DOHH2 (cell line): ENCODE results near the gene NME1.

Experiments
- EZH2phosphoT487 ChIP-seq: fragments of 200-600 bp; sonication (generic); IDR thresholded peaks from 2 replicates; pipeline ENCODE4 v1.6.1; 2017; ENCODE audit warnings: borderline replicate concordance, mild to moderate bottlenecking, antibody characterized with exemption, low read length, moderate library complexity, mixed read lengths
- TF ChIP-seq, protein P1 (sequence below): fragments of 200-600 bp; sonication (generic); IDR thresholded peaks from one replicate; pipeline ENCODE4 v1.5.1; 2014; ENCODE audit warnings: antibody characterized with exemption, mild to moderate bottlenecking, low read depth, low read length; ENCODE audit not compliant: poor library complexity, severe bottlenecking

DNA sequence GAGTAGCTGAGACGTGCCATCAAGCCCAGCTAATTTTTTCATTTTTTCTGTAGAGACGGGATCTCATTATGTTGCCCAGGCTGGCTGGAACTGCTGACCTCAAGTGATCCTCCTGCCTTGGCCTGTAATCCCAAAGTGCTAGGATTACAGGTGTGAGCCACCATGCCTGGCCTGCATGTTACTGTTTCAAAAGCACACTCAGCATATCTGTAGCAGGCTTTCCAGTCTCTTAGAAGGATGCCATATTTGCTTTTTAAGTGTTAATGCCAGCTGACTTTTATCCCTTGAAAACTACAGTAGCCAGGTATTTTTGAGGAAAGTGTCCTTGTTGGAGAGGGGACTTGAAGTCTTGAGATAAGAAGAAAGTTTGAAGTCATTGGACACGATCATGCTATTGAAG, 17.4 kb upstream of the NME1 start:
- TF ChIP-seq, protein P1, sequence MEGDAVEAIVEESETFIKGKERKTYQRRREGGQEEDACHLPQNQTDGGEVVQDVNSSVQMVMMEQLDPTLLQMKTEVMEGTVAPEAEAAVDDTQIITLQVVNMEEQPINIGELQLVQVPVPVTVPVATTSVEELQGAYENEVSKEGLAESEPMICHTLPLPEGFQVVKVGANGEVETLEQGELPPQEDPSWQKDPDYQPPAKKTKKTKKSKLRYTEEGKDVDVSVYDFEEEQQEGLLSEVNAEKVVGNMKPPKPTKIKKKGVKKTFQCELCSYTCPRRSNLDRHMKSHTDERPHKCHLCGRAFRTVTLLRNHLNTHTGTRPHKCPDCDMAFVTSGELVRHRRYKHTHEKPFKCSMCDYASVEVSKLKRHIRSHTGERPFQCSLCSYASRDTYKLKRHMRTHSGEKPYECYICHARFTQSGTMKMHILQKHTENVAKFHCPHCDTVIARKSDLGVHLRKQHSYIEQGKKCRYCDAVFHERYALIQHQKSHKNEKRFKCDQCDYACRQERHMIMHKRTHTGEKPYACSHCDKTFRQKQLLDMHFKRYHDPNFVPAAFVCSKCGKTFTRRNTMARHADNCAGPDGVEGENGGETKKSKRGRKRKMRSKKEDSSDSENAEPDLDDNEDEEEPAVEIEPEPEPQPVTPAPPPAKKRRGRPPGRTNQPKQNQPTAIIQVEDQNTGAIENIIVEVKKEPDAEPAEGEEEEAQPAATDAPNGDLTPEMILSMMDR, result no peak
- TF ChIP-seq EZH2phosphoT487, result no peak
